Hepatocyte (in vitro differentiated cells): ENCODE measurements around the gene HORMAD2. TPM values are rescaled to one million over a fixed set of nuclear protein-coding genes. Genes with fewer than 3 reads are reported as not detected.
A peak's percentile ranks its signal among the peaks of the same experiment; 100 is the strongest.

ENCODE experiments used
- DNase-seq: peaks from one replicate; pipeline ENCODE4 v3.0.0-alpha.2; 2016; ENCODE audit warnings: low spot score
- H2AFZ ChIP-seq: fragments of 200-600 bp; sonication (generic); 2 replicates; pipeline ENCODE4 v1.6.0; 2016; ENCODE audit warnings: antibody characterized with exemption, mild to moderate bottlenecking
- H3K27ac ChIP-seq: fragments of 200-600 bp; sonication (generic); 2 replicates; pipeline ENCODE4 v1.5.1; 2016; ENCODE audit warnings: mild to moderate bottlenecking
- H3K27me3 ChIP-seq: fragments of 200-600 bp; sonication (generic); 2 replicates; pipeline ENCODE4 v1.6.1; 2016
- H3K36me3 ChIP-seq: fragments of 200-600 bp; sonication (generic); replicated peaks from 2 replicates; pipeline ENCODE4 v1.5.1; 2016; ENCODE audit warnings: low read depth; ENCODE audit not compliant: insufficient read depth
- H3K4me1 ChIP-seq: fragments of 200-600 bp; sonication (generic); 2 replicates; pipeline ENCODE4 v1.5.1; 2016; ENCODE audit warnings: mild to moderate bottlenecking, moderate library complexity; ENCODE audit not compliant: insufficient read depth
- H3K4me2 ChIP-seq: fragments of 200-600 bp; sonication (generic); 2 replicates; pipeline ENCODE4 v1.6.0; 2016
- H3K4me3 ChIP-seq: fragments of 200-600 bp; sonication (generic); 2 replicates; pipeline ENCODE4 v1.5.1; 2016; ENCODE audit warnings: mild to moderate bottlenecking
- H3K79me2 ChIP-seq: fragments of 200-600 bp; sonication (generic); 2 replicates; pipeline ENCODE4 v1.6.0; 2017; ENCODE audit warnings: mild to moderate bottlenecking
- H3K9me2 ChIP-seq: fragments of 200-600 bp; sonication (generic); replicated peaks from 2 replicates; pipeline ENCODE4 v1.6.0; 2017; ENCODE audit warnings: mild to moderate bottlenecking; ENCODE audit not compliant: insufficient read depth
- H3K9me3 ChIP-seq: fragments of 200-600 bp; sonication (generic); 2 replicates; pipeline ENCODE4 v1.5.1; 2016; ENCODE audit warnings: low read depth, mild to moderate bottlenecking
- H4K20me1 ChIP-seq: fragments of 200-600 bp; sonication (generic); 2 replicates; pipeline ENCODE4 v1.6.0; 2016; ENCODE audit warnings: mild to moderate bottlenecking; ENCODE audit not compliant: insufficient read depth, poor library complexity, severe bottlenecking
- CTCF ChIP-seq: fragments of 200-600 bp; sonication (generic); IDR thresholded peaks from 2 replicates; pipeline ENCODE4 v1.5.1; 2016; ENCODE audit warnings: antibody characterized with exemption, mild to moderate bottlenecking; ENCODE audit not compliant: poor library complexity
- EZH2 ChIP-seq: fragments of 200-600 bp; sonication (generic); IDR thresholded peaks from 2 replicates; pipeline ENCODE4 v1.6.1; 2016; ENCODE audit warnings: antibody characterized with exemption, mild to moderate bottlenecking, borderline replicate concordance
- EZH2phosphoT487 ChIP-seq: fragments of 200-600 bp; sonication (generic); IDR thresholded peaks from one replicate; pipeline ENCODE4 v1.6.1; 2018; ENCODE audit warnings: antibody characterized with exemption, mild to moderate bottlenecking, low read depth, moderate library complexity; ENCODE audit not compliant: unreplicated experiment, severe bottlenecking
- WGBS: methylation state at CpG from one replicate; pipeline ENCODE4 v1.1.6; 2016; ENCODE audit warnings: low lambda C conversion rate; ENCODE audit errors: missing lambda C conversion rate; 5-methylcytosine and 5-hydroxymethylcytosine counted together
- polyA plus RNA-seq: library from polyadenylated mRNA; unstranded; fragments of >200 nt; fragmentation: Nextera tagmentation; extraction: Ambion mirVana; gene quantifications from 2 replicates; pipeline ENCODE4 v1.2.1, GENCODE V29; 2016
- total RNA-seq: library from RNA; depleted of rRNA; stranded (reverse); fragments of >200 nt; gene quantifications from 2 replicates; pipeline ENCODE4 v1.2.3, GENCODE V29; 2014

Gene HORMAD2
- total and polyA plus RNA-seq, 2 experiments from 2014 or later = not detected

- H2AFZ ChIP-seq = no peak overlapping the region
- H4K20me1 ChIP-seq = no peaks in the 10 kb centered on the region
- H3K4me2 ChIP-seq = peak overlapping the region; percentile 49
- H3K27me3 ChIP-seq = no peaks in the 10 kb centered on the region
- peaks cover 27% of the 10 kb centered on the region for H3K4me1 ChIP-seq
- no peaks in the 10 kb centered on the region for H3K36me3 ChIP-seq
- TF ChIP-seq EZH2phosphoT487 (peak; percentile 83), EZH2 (no peak)
- 26% methylated on average over 5 of the region's 5 CpGs for WGBS
- H3K9me3 ChIP-seq = no peaks in the 10 kb centered on the region
- no peaks in the 10 kb centered on the region for H3K79me2 ChIP-seq
- no peak for DNase-seq
- H3K27ac ChIP-seq = peak overlapping the region; percentile 90
- no peak overlapping the region for H3K4me3 ChIP-seq
- no peaks in the 10 kb centered on the region for H3K9me2 ChIP-seq
Observed at GRCh38 chr22:30195245-30196140, 115.2 kb downstream of the HORMAD2 start.

GRCh38 chr22:30196141-30196879 lies 116.0 kb downstream of the HORMAD2 start:
- Histone ChIP-seq H3K4me2 (peak overlapping the region; percentile 49), H3K9me2 (no peaks in the 10 kb centered on the region), H3K79me2 (no peaks in the 10 kb centered on the region), H4K20me1 (no peaks in the 10 kb centered on the region), H3K9me3 (no peaks in the 10 kb centered on the region), H3K36me3 (no peaks in the 10 kb centered on the region), H3K4me3 (no peak overlapping the region), H3K4me1 (peaks cover 22% of the 10 kb centered on the region), H3K27ac (peak overlapping the region; percentile 90), H2AFZ (no peak overlapping the region), H3K27me3 (no peaks in the 10 kb centered on the region)
- TF ChIP-seq CTCF (no peak), EZH2 (no peak), EZH2phosphoT487 (no peak)
- peak; percentile 91 for DNase-seq
- WGBS = 7% methylated on average over 11 of the region's 11 CpGs

GRCh38 chr22:30196880-30197336 lies 116.6 kb downstream of the HORMAD2 start:
- peak overlapping the region; percentile 90 for H3K27ac ChIP-seq
- no peak overlapping the region for H2AFZ ChIP-seq
- H3K4me1 ChIP-seq = peaks cover 17% of the 10 kb centered on the region
- H3K4me3 ChIP-seq = no peak overlapping the region
- H3K4me2 ChIP-seq = peak overlapping the region; percentile 49
- no peaks in the 10 kb centered on the region for H3K36me3 ChIP-seq
- 32% methylated on average over 2 of the region's 2 CpGs for WGBS
- H3K9me3 ChIP-seq = no peaks in the 10 kb centered on the region
- no peaks in the 10 kb centered on the region for H3K79me2 ChIP-seq
- H3K9me2 ChIP-seq = no peaks in the 10 kb centered on the region
- TF ChIP-seq EZH2phosphoT487 = no peak
- TF ChIP-seq CTCF = no peak
- H3K27me3 ChIP-seq = no peaks in the 10 kb centered on the region
- no peaks in the 10 kb centered on the region for H4K20me1 ChIP-seq
- no peak for DNase-seq

- Histone ChIP-seq H3K4me2 (no peak overlapping the region), H3K9me2 (no peaks in the 10 kb centered on the region), H4K20me1 (no peaks in the 10 kb centered on the region), H2AFZ (no peak overlapping the region), H3K79me2 (no peaks in the 10 kb centered on the region), H3K9me3 (no peaks in the 10 kb centered on the region), H3K27ac (peak overlapping the region; percentile 90), H3K4me3 (no peak overlapping the region), H3K4me1 (peaks cover 20% of the 10 kb centered on the region), H3K27me3 (no peaks in the 10 kb centered on the region), H3K36me3 (no peaks in the 10 kb centered on the region)
- no peak for DNase-seq
- TF ChIP-seq EZH2phosphoT487 (no peak), CTCF (no peak), EZH2 (no peak)
Observed at GRCh38 chr22:30197389-30197788, 117.1 kb downstream of the HORMAD2 start.
